GM19324 (cell line): ENCODE results near the gene CYSLTR2.

Experiments
- ATAC-seq: cut with Tn5 transposase; IDR thresholded peaks from one replicate; pipeline ENCODE4 v1.9.1; 2021; ENCODE audit warnings: mild to moderate bottlenecking, moderate library complexity; ENCODE audit not compliant: unreplicated experiment, low FRiP score

Gene CYSLTR2, protein sequence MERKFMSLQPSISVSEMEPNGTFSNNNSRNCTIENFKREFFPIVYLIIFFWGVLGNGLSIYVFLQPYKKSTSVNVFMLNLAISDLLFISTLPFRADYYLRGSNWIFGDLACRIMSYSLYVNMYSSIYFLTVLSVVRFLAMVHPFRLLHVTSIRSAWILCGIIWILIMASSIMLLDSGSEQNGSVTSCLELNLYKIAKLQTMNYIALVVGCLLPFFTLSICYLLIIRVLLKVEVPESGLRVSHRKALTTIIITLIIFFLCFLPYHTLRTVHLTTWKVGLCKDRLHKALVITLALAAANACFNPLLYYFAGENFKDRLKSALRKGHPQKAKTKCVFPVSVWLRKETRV

DNA sequence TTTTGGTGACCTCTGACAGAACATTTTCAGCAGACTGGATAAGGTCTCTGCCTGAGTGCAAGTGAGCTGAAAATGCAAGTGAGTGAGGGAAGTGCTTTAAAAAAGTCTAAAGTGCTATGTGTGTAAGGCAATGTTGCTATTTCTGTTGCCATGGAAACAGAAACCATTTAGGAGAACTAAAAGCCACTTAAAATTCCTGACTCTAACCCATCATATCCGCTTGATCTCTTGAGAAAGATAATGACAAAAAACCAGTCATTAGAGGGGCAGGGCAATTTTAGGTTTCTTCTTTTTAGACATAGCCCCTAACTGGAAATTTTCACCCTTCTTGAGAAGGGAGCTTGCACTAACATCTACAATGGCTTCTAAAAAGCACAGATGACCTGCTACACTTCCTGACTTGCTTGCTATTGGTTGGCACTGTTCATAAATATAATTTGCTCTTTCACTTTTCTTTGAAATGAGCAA is at the start of gene CYSLTR2:
CYSLTR2 (plus strand) TSS at position 458 of the 468 bp plus-strand sequence. CDS start 52,889 bp downstream, outside the sequence.
- ATAC-seq = no peak

DNA sequence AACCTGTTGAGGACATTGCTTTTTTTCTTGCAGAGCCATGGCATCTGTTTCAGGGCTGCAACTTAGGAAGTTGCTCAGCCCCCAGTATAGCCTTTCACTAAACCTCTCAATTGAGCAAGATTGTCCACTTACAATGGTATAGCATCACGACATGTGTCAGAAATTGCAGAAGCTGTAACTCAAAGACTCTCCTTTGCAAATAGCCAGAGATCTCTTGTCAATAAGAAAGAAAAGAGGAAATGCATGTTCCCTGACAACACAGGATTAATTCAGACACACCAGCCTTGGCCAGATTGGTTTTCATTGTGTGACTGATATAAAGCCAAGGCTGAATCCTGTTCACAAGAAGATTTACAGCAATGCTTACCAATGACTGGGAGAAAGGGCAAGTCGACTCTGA is 38.7 kb upstream of the CYSLTR2 start:
- no peak for ATAC-seq

DNA sequence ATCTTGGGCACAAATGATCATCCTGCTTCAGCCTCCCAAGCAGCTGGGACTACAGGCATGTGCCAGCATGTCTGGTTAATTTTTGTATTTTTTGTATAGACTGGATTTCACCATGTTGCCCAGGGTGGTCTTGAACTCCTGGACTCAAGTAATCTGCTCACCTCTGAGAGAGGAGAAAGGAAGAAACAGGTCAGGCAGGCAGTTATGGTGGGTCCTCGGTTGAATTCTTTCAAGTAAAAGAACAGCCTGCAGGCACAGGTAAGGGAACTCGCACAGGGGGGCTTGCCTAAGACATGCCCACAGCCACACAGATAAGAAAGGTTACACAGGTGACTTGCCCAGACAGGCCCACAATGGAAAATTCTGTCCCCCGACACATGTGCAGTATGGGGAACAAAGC is 34.8 kb upstream of the CYSLTR2 start:
- no peak for ATAC-seq

DNA sequence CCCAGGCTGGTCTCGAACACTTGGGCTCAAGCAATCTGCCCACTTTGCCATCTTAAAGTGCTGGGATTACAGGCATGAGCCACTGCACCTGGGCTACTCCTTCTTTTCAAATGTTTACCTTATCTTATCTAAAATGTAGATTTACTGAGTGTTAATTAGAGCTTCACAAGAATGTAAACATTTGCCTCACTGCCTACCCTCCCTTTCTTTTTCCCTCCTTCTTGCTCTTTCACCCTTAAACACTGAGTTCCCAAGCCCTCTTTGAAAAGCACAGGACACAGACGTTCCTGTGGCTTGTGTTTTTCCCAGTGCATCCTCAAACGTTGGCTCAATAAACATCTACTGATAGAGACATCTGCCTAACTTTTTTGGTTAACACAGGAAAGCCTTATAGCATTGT is 32.7 kb upstream of the CYSLTR2 start:
- no peak for ATAC-seq

DNA sequence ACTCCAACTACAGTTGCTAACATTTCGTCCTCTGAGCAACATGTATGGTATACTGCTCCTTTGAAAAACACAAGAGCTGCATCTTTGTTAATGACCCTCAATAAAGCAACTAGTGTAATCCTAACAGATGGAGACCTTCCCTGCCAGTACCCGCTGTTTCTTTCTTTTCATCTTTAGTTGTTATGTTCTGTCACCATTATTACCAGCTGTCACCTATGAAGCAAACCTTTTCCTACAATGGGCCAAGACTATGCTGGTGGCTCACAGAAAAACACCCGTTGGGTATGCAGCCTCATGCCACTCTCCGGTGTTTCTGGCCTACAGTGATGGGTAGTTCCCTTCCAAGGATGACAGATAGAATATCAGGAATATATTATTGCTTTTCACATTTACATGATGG is 29.7 kb upstream of the CYSLTR2 start:
- ATAC-seq = no peak

DNA sequence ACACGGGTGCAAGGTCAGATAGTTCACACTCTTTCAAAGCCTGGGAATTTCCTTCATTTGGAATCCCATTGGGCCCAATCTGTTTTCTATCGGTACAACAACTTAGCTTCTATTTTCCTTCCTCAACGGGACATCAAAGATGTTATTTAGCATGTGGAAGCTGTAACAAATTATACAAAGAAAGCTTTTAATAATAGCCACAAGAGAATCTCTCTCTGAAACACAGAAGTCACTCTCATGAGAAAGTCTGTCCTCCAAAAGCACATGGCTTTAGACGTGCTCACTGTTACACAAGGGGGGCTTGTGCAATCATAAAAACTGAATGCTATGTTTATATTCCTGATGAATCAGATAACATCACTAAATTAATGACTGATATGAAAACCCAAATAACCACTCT is 28.9 kb upstream of the CYSLTR2 start:
- ATAC-seq = no peak

DNA sequence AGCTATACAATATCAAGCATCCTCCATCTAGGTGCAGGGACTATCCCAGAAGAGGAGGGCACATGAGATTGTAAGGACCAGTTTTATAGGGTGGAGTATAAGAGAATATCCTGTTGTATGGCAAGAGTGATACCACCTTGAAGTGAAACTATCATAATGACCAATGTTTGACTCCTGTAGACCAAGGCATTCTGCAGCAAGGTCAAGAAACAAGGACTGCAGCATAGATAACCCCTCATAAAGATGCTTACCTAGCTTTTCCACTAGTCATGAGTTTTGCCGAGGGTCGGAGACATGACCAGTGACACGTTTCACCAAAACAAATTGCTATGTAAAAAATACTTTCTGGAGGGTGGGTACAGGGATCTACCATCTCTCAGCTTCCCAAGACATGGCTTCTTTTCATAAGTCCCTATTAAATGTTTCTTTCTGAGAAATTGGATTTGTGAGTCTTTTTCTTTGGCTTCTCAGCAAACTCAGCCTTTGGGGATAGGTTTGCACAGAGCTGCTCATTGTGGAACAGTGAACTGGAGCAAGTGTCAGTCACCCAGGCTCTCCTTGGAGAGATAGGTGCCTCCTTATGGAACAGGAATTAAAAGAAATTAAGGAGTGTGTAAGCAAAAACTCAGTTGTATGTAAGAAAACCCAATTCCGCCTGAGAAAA is 28.2 kb upstream of the CYSLTR2 start:
- ATAC-seq = no peak

DNA sequence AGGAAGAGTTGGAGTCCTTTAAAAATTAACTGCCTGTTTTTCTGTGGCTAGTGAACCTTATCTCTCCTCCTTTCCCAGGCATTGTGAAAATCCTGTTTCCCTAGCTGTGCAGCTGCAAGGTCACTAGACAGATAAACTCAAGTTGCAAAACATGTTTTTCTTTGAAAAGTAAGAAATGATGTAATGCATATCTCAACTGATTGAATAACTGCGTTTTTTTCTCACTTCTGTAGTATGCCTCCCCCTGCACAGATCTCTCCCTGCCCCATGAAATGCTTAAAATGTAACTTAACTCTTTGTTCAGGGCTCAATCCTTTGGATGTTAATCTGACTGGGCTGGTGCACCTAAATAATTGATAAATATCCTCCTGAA is 27.7 kb upstream of the CYSLTR2 start:
- ATAC-seq = no peak

DNA sequence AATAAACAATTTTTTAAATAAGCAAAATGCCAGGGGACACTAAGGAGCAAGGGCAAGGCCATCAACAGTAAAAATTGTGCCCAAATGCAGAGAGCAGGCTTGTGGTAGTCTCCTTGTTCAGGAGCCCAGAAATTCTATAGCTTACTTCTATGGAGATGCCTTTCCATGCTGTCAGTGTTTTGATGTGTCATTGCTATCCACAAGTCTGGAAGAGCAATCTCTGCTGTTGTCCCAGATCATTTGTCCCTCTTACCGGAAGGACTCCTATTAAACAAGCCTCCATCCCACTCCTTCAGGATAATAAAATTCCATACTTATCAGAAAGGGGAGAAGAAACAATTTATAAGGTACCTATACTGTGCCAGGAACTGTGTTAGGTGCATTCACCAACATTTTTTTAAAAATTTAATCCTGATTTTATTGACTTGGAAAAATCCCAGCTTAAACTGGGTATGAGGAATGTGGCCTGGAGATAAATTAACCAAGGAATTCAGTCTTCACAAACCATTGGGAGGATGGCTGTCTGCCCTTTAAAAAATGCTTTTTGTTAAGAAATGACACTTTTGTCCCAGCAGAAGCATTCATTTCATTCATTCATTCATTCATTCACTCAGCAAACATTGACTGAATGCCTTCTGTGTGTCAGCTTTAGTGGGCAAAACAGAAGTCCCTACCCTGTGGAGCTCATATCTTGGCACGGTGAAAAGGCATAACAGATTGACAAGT is 26.8 kb upstream of the CYSLTR2 start:
- no peak for ATAC-seq

DNA sequence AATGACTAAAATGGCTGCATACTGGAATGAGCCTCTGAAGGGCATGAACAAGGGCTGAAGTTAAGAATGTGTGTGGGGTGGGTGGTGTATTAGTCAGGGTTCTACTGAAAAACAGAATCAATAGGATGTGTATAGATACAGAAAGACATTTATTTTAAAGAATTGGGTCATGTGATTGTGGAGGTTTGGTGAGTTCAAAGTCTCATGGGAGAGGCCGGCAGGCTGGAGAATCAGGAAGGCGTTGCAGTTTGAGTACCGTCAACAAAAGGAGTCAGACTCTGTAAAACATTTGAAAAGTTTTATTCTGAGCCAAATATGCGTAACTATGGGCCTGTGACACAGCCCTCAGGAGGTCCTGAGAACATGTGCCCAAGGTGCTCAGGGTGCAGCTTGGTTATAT is 24.5 kb upstream of the CYSLTR2 start:
- ATAC-seq = no peak

DNA sequence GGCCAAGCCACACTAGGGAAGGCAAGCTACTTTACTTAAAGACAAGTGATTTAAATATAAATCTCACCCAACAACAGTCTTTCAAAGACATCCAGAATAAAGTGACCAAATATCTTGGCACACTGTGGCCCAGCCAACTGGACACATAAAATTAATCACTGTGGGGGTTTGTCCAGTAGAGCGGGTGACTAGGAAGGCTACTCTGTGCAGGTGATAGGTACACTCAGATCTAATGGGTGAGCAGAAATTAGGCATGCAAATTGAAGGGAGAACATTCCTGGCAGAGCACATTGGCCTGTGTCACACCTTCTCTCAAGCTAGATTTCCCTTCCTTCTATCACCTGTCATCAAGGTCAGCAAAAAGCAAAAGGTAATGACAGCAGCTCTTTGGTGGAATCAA is 23.4 kb upstream of the CYSLTR2 start:
- ATAC-seq = no peak

DNA sequence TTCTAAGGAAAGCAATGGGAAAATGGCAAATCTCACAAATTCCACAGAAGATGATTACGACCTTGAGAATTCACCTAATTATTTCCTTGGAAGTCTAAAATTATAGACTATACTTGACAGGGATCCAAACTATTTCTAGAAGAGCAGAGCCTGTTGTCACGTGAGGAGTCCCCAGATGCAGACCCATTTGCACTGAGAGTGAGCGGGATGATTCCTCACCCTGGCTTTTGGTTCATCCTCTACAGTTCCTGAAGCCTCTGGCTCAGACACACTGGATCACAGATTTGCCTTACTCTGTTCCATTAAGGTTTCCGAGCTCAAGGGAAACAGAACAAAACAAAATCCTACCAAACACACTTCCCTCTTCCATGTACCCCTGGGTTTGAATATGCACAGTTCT is 23.0 kb upstream of the CYSLTR2 start:
- ATAC-seq = no peak

DNA sequence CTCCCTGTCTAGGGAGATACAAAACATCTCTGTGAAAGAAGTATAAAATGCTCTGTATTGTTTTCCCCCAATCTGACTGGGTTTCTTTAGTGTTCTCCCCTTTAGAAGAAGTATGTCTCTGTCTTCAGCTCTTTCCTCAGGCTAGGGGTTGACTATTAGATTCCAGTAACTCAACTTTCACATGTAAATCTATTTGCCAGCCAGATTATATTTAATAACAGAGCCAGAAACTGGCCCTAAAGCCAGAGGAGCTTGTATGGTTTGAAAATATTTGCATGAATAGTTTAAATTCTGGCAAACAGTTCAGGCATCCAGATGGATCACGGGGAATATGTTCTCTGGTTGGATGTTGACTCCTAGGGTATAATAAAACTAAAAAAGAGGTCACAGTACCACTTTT is 22.3 kb upstream of the CYSLTR2 start:
- ATAC-seq = no peak

DNA sequence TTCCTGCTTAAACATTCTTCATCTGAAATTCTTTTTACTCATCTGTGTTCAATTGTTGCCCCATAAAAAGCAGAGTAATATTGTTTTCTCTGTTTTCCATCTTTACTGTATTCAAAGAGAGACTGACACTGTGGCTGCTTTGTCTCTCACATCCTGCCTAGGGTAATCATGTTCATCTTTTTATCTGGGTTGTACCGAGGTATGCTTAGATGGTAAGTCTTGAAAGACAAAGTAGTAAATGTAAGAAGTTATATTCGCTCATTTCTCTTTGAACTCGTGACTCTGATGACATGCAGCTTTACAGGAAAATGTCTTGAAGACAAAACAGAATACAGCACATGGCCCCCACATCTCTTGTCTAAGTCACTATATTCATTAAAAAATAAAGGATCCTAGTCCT is 20.0 kb upstream of the CYSLTR2 start:
- ATAC-seq = no peak

DNA sequence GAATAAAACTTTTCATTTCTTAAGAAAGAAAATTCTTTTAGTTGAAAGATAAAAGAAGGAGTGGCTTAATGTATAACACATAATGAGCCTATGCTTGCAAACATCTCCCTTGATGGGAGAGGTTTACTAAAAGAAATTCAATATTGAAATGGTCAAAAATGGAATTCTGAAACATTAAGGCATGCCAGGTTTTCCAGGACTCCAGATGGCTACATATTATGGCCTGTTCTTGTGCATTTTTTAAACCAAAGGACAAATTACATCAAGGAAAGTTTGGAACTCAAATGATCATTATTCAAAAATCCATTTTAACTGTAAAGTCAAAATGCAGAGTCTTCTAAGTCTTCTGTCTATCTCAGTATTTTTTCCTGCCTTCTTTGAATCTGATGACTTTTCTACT is 19.1 kb upstream of the CYSLTR2 start:
- ATAC-seq = no peak

DNA sequence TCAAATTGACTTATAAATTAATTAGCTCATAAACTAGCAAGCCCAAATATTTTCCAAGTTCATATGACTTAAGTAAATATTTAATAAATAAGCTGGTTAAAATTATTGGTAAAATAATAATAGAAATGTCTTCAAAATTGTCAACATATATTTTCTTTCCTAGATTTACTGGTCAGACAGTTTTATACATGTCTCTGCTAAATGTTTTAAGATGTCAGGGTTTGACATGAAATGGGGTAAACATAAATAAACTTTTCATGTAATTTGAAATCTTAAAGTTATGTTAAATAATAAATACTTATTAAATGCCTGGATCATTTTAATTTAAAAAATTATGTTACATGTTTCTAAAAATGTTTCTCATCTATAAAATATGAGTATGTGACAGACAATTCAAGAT is 18.3 kb upstream of the CYSLTR2 start:
- no peak for ATAC-seq

DNA sequence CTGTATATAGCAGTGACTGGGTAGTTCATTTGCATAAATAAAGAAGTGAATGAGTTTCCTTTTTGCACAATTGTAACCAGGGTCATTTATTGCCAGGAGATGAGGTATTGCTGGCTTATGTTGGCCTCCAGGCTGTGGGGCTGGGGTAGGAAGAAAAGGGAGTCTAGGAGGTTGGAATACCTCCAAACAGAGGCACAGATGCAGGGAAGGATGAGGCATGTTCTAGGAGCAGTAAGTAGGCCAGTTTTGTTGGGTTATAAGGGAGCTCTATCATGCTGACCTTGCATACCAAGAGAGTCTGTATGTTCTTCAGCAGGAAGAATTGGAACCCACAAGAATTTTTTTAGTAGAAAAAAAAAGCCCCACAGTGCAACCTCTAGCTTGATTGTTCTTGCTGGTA is 17.2 kb upstream of the CYSLTR2 start:
- no peak for ATAC-seq

DNA sequence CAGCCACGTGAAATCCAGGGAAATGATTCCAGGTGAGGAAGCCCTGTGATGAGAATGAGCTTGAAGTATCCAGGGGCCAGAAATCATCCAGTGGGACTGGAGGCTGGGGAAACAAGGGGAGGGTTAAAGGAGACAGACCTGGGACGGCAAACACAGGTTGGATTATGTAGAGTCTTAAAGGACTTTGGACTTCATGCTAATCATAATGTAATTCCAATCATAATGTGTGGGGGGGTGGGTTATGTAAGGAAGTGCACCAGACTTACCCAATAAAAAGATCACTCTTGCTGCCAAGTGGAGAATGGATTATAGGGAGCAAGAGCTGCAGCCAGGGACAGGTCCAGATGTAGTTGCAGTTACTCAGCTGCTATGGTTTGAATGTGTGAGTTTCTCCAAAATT is 16.1 kb upstream of the CYSLTR2 start:
- ATAC-seq = no peak

DNA sequence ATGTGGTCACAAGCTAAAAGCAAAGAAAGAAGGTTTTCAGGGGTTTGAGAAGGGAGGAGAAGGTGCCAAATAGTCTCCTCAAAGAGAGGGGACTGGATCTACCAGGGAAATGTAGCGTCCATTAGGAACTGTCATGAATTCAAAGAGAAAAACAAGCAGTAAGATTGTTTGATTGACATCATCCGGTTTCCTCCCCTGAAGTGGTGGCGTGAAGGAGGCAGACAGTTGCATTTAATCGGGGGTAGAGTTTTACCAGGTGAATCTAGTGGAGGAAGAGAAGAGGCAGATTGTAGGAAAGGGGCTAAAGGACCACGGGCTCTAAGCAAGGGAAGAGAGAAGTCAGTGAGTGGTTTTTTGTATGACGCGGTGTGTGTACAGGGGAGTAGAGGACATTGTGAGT is 13.0 kb upstream of the CYSLTR2 start:
- no peak for ATAC-seq

DNA sequence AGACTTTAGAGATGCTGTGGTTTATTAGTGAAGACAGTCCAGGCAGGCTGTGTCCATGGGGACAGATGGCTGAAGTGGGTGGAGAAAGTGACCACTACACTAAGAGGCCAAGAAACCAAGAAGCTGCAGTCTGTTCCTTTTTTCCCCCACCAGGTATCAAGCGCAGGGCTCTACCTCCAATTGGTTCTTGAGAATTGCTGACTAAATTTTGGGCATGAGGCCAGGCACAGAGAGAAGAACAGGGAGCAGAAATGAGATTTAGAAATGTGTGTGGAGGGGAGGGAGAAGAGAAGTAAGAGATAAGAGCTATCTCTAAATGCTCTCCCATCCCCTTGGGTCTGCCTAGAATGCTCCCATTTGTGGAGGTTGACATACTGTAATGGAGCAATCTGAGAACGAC is 12.3 kb upstream of the CYSLTR2 start:
- no peak for ATAC-seq

DNA sequence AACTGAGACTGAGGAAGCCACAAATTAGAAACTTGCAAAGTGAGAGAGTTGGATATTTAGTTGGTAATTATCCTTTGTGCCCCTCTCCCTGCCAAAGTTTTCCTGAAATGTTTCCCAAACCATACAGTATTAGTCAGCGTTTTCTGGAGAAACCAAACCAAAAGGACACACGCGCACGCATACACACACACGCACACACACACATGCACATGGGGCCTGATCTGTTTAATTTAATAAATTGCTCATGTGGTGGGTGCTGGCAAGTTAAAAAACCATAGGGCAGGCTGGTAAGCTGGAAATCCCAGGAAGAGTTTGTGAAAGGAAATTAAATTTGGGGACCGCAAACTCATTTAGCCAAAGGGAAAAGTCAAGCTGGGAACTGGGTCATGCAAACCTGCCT is 11.7 kb upstream of the CYSLTR2 start:
- no peak for ATAC-seq

DNA sequence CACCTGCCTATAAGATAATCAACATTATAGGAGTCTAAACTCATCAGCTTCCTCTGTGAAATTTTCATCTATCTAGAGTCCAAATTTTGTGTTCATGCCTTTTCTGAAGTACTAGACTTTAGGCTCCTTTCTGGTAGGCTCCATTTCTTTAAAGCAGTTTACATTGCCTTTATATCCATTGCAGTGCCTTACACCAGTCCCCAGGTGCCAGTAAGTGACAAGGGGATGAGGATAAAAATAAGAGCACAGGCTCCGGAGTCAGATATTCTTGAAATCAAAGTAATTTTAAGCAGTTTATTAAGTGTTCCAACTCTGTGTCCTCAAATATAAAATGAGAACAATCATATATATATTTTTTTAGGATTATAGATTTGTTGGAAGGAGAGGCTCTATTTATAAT is 10.6 kb upstream of the CYSLTR2 start:
- ATAC-seq = no peak
